HUES48 (cell line): ENCODE data around the gene CCDC39.

Source experiments
- H3K27ac ChIP-seq: one replicate; pipeline ENCODE4 v1.7.0; 2013; ENCODE audit warnings: low read depth, low read length, inconsistent platforms
- H3K27me3 ChIP-seq: 2 replicates; pipeline ENCODE4 v1.6.1; 2013; ENCODE audit warnings: mild to moderate bottlenecking, low read length; ENCODE audit not compliant: control insufficient read depth, insufficient read depth
- H3K36me3 ChIP-seq: 2 replicates; pipeline ENCODE4 v1.6.1; 2013; ENCODE audit warnings: low read length; ENCODE audit not compliant: control insufficient read depth, insufficient read depth
- H3K4me1 ChIP-seq: 2 replicates; pipeline ENCODE4 v1.6.1; 2013; ENCODE audit warnings: mild to moderate bottlenecking, low read length; ENCODE audit not compliant: control insufficient read depth, insufficient read depth
- H3K4me3 ChIP-seq: 2 replicates; pipeline ENCODE4 v1.5.1; 2013; ENCODE audit warnings: mild to moderate bottlenecking, low read depth, low read length
- H3K9ac ChIP-seq: 2 replicates; pipeline ENCODE4 v1.6.1; 2013; ENCODE audit warnings: mild to moderate bottlenecking, low read depth, low read length, moderate library complexity
- H3K9me3 ChIP-seq: 2 replicates; pipeline ENCODE4 v1.6.1; 2013; ENCODE audit warnings: low read length; ENCODE audit not compliant: control insufficient read depth, insufficient read depth

The CCDC39 gene

DNA sequence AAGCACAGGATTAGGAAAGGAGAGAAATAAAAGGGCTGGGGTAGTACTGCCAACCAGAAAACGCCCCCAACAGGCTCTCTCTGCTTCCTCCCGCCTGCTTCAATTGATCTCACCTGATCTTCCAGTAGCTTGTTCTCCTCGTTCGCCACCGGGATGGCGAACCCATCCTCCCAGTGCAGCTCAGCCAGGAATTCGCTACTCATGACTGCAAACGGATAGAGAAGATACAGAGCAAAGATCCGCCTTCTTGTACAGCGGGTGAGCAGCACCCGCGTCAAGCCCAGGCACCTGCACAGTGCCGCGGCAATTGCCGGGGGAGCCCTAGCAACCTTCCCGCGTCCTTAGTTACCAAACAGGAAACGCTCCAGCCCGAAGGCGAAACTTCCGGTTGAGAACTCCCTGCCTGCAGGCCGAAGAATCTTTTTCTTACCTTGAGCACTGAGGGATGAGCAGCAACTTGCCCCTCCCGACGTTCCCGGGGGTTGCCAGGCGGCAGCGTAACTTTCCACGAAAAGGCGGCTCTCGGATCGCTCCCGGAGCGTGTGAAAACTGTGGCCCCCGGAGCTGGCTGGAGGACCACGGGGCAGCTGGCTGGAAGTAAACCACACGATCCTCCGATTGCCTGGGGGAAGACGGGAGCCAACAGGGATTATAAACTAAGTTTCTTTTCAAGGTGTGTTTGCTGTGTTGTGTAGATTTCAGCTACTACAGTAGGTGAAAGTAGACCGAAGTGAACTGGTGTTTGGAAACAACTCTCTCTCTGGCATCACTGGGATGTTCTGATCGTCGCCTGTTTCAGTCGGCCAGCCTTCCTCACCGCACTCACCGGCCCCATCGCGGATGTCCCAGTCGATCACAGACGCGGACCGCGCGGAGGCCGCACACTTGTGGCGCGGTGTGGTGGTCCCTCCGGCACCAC, at the start of gene CCDC39:
CCDC39 (minus strand) TSS at position 312 of the 919 bp plus-strand sequence; CDS start at position 203, 109 bp downstream.
- no peaks in the 10 kb centered on the region for H3K9me3 ChIP-seq
- H3K36me3 ChIP-seq = no peaks in the 10 kb centered on the region
- peaks cover 4% of the 10 kb centered on the region; the same call in 1 of the 2 replicates for H3K4me1 ChIP-seq
- peak within 1 kb of the TSS; percentile 79 for H3K4me3 ChIP-seq
- H3K27me3 ChIP-seq = peaks cover 9% of the 10 kb centered on the region
- peak within 1 kb of the TSS; percentile 54 for H3K27ac ChIP-seq
- H3K9ac ChIP-seq = peak within 1 kb of the TSS; percentile 30

DNA sequence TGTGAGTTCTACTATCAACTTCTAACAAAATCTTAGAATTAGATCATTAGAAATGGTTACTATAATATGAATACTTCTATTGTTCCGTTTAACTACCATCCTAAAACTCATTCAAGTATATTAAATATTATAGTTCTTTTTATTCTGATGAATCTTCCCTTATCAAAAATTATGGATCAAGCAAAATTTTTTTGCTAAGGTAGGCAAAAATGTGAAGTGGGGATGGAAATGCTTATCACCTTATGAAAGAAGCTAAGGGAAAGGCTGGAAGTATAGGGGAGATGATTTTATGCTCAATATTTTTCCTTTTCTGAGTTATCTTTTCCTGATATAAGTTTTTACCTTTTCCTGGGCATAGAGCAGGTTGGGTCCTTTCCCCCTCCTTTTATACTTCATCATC, 40.7 kb upstream of the CCDC39 start:
- no peak overlapping the region for H3K9ac ChIP-seq
- no peaks in the 10 kb centered on the region for H3K9me3 ChIP-seq
- H3K36me3 ChIP-seq = no peaks in the 10 kb centered on the region
- H3K4me1 ChIP-seq = 0 out of 2 replicates have a peak, but pooled peaks cover 2% of the 10 kb centered on the region
- no peak overlapping the region for H3K27ac ChIP-seq
- no peak overlapping the region for H3K4me3 ChIP-seq
- no peaks in the 10 kb centered on the region for H3K27me3 ChIP-seq

DNA sequence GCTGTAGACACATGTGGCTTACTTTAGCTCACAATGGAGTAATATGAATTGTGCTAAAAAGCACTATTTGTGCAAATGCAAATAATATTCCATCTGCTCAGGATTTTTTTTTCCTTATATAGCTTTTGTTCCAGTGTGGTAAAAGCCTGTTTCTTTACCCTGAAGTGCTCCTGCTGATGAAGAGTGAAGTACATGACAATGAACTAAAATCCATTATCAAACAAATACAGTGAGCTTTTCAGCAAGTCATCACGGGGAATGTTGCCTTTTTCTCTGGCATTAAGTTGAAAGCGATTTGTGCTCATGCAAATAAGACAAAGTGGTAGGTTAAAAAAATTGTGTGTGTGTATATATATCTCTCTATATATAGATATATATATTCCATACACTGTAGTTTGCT, 28.6 kb upstream of the CCDC39 start:
- H3K36me3 ChIP-seq = no peaks in the 10 kb centered on the region
- peak overlapping the region; percentile 5; the same call in 1 of the 2 replicates for H3K4me3 ChIP-seq
- no peaks in the 10 kb centered on the region for H3K27me3 ChIP-seq
- peaks cover 12% of the 10 kb centered on the region for H3K9me3 ChIP-seq
- peak overlapping the region; percentile 93 for H3K27ac ChIP-seq
- peak overlapping the region; percentile 22; the same call in 1 of the 2 replicates for H3K9ac ChIP-seq
- H3K4me1 ChIP-seq = peaks cover 49% of the 10 kb centered on the region

DNA sequence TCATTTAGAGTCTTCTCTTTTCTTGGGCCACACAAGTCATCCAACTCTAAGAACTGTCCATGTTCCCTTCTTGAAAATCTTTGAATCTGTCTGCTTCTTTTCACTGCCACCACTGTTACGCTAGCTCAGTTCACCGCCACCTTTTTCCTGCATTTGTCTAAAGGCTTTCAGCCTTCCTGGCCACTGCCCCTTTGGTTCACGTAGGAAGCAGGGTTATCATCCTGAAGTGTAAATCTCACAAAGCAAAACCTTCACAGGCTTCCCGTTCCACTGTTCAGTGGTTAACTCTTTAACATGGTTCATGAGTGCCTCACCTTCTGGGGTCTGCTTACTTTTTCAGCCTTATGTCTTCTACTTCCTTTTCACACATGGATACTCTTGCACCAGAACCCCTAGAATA, 26.3 kb upstream of the CCDC39 start:
- H3K4me3 ChIP-seq = no peak overlapping the region
- peaks cover 16% of the 10 kb centered on the region for H3K9me3 ChIP-seq

DNA sequence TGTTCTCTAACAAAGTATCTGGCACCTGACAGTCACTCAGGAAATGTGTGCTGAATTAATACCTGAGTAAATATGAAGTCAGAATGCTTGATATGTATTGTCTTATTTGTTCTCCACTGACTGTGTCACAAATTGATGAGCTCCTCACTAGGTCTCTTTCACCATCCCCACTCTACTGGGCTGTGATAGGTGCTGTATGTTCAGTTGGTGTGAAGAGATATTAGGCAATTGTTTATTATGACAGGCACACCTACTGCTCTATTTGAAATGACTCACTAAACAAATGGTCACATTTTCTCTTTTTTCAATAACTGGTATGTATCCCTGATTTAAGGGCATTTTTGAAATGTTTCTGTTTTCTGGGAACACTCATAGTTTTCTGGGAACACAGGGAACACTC, 25.2 kb upstream of the CCDC39 start:
- H3K4me3 ChIP-seq = no peak overlapping the region
- H3K27me3 ChIP-seq = no peaks in the 10 kb centered on the region
- peaks cover 28% of the 10 kb centered on the region for H3K4me1 ChIP-seq
- peaks cover 16% of the 10 kb centered on the region for H3K9me3 ChIP-seq
- H3K27ac ChIP-seq = no peak overlapping the region
- H3K9ac ChIP-seq = no peak overlapping the region
- H3K36me3 ChIP-seq = no peaks in the 10 kb centered on the region

More for the DNA sequence above, 26.3 kb upstream of the CCDC39 start:
- H3K36me3 ChIP-seq = no peaks in the 10 kb centered on the region
- H3K4me1 ChIP-seq = peaks cover 37% of the 10 kb centered on the region
- no peaks in the 10 kb centered on the region for H3K27me3 ChIP-seq
- H3K27ac ChIP-seq = no peak overlapping the region
- H3K9ac ChIP-seq = no peak overlapping the region

DNA sequence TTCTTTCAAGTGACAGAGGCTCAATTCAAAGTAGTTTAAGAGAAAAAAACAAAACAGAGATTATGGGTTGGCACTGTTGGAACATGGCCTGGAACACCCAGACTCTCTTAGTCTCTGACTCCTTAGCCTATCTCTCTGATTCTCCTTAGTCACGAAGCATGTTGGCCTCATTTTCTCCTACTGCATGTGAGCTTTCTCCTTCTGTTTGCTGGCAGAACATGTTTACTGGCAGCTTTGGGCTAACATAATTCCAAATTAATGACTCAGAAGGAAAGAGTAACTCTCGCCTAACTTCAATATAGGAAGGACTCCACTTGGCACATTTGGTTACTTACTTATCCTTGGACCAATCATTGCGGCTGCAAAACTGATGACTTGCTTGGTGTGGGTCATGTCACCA, 21.7 kb upstream of the CCDC39 start:
- no peak overlapping the region for H3K9ac ChIP-seq
- peaks cover 3% of the 10 kb centered on the region; the same call in 1 of the 2 replicates for H3K4me1 ChIP-seq
- H3K27me3 ChIP-seq = no peaks in the 10 kb centered on the region
- no peaks in the 10 kb centered on the region for H3K36me3 ChIP-seq
- H3K9me3 ChIP-seq = peaks cover 16% of the 10 kb centered on the region
- H3K27ac ChIP-seq = no peak overlapping the region
- no peak overlapping the region for H3K4me3 ChIP-seq

DNA sequence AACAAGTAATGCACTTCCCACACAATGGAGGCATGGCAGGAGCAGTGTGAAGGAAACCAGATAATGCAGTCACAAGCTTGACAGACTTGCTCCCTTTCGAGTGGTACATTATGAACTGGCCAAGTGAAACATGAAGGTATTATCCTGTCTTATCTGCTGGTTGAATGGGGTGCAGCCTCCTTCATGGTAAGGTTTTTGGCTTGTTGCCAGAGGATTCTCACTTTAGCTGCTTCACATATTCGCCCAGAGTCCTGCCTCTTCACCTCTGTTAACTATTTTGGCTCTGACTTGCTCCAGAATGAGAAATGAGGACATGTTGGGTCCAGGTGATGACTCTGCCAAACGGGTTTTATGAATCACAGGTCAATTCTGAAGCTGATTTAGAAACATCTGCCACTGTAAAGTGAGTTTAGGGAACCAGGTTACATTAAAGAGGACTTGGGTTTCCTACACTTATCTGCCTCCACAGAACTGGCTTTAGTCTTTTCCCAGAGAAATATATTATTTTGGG, 19.5 kb upstream of the CCDC39 start:
- Histone ChIP-seq H3K27me3 (no peaks in the 10 kb centered on the region), H3K27ac (no peak overlapping the region), H3K9ac (no peak overlapping the region), H3K4me1 (no peaks in the 10 kb centered on the region), H3K36me3 (no peaks in the 10 kb centered on the region), H3K4me3 (no peak overlapping the region), H3K9me3 (peaks cover 7% of the 10 kb centered on the region)

DNA sequence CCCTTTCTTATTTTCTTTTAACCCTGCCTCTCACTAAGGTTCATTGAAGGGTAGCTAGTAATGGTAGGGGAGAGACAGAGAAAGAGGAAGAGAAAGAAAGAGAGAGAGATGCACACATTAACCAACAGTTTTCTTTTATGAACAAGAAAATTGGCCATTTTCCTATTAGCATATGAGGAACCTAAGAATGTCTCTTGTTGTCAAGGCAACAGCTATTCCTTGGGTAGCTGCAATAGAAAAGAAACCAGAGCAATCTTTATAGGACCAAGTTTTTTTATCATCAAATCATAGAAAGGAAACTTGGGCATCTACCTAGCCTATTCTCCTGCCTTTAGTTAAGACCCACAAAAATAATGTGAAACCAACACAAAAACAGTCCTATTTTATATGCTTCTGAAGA, 15.0 kb upstream of the CCDC39 start:
- Histone ChIP-seq H3K4me1 (peaks cover 10% of the 10 kb centered on the region; the same call in 1 of the 2 replicates), H3K9ac (no peak overlapping the region), H3K27ac (no peak overlapping the region), H3K27me3 (no peaks in the 10 kb centered on the region), H3K36me3 (no peaks in the 10 kb centered on the region), H3K4me3 (no peak overlapping the region), H3K9me3 (no peaks in the 10 kb centered on the region)

DNA sequence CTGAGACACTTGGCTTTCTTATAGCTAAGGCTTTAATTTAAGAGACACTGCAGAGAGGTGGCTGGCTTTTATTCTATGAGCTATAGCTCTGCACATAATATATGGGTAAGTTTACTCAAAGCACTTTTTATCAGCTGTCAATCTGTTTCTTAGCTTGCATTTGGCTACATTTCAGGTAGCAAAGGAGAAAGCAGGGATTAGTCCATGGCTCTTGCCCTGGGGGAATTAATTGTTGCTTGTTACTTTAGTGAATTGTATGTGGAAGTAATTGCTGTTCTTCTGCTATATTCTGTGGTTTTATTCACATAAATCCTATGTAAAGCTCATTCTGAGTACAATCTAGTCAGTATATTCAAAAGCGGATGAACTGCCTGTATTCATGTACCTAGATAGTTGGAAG, 14.4 kb upstream of the CCDC39 start:
- Histone ChIP-seq H3K4me3 (no peak overlapping the region), H3K27ac (no peak overlapping the region), H3K9ac (no peak overlapping the region), H3K36me3 (no peaks in the 10 kb centered on the region), H3K9me3 (no peaks in the 10 kb centered on the region), H3K27me3 (no peaks in the 10 kb centered on the region), H3K4me1 (peaks cover 10% of the 10 kb centered on the region; the same call in 1 of the 2 replicates)

DNA sequence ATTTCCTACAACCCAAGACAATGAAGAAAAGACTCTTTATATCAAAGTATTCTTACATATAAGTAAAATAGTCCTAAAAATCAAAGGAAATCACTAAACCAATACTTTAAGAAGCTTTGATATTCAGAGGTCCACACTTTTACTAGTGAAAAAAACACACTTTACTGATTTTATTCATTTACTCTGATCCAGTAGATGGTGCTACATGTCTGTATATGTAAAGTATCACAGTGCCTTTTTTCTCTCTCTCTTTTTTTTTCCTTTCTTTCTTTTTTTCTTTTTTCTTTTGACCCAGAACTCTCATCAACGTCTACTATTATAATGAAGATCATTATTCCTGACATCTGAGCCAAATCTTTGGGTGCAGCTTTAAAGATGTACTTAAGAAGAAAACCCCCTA, 10.8 kb upstream of the CCDC39 start:
- no peaks in the 10 kb centered on the region for H3K36me3 ChIP-seq

DNA sequence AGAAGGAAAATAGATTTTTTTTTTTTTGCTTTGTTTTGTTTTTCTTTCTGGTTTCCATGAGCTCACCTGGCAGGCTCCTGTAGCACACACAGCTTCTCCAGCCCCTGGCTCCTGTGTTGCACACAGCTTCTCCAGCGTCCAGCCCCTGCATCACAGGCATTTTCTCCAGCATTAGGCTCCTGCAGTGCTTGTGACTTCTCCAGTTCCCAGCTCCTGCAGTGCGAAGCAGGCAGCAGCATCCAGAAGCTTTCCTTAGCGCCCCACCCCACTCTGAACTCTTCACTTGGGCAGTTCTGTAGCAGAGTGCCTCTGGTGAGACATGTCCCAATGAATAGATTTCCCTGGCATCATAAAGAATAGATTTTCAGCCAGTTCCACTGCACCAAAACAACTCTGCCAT, 5.5 kb upstream of the CCDC39 start:
- Histone ChIP-seq H3K4me3 (no peak overlapping the region), H3K27me3 (no peaks in the 10 kb centered on the region), H3K36me3 (no peaks in the 10 kb centered on the region), H3K9ac (no peak overlapping the region), H3K9me3 (no peaks in the 10 kb centered on the region), H3K27ac (no peak overlapping the region), H3K4me1 (peaks cover 4% of the 10 kb centered on the region; the same call in 1 of the 2 replicates)

More for the DNA sequence above, 10.8 kb upstream of the CCDC39 start:
- H3K9me3 ChIP-seq = no peaks in the 10 kb centered on the region
- H3K9ac ChIP-seq = no peak overlapping the region
- H3K27me3 ChIP-seq = no peaks in the 10 kb centered on the region
- H3K4me1 ChIP-seq = peaks cover 10% of the 10 kb centered on the region; the same call in 1 of the 2 replicates
- no peak overlapping the region for H3K4me3 ChIP-seq
- no peak overlapping the region for H3K27ac ChIP-seq
